Measurements from ENCODE around the gene AGT.

AGT gene

GRCh38 chr1:230713915-230714764 is at the start of gene AGT:
Gene AGT (minus strand): TSS chr1:230714122. CDS start chr1:230710823, 3,299 bp downstream.
- DNase-seq = no peak

- no peak for DNase-seq
These were observed 47.7 kb upstream of the AGT start for GRCh38 chr1:230761443-230762167.

- no peak for DNase-seq
These were observed 46.5 kb upstream of the AGT start for GRCh38 chr1:230760360-230760827.

GRCh38 chr1:230759369-230760065 is 45.6 kb upstream of the AGT start:
- DNase-seq = no peak

DNA sequence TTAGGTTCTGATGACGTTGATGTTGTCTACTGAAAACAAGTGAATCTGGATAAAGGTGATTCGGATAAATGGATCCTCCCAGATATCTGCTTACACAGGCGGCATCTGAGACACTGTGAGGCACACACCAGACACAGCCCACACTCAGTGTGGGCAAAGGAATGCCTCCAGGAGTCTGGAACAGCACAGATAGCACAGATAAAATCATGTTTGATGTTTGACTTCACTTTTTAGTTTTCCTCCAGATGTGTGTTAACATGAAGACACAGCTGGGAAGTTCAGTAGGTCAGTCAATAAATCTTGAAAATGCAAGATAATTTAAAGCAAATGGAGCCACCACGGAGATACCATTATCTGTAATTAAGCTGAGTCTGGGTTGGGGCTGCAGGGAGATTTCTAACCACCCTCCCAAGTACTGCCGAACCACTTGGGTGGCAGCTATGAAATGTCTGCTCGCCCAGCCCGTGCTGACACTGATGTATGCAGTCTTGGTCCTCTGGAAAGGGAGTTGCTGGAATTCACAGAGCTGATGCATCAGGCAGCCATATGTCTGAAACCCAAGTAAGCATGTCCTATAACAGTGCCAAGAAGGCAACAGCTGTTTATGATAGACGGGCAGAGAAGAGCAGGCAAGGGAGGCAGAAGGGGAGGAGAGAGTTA is 44.9 kb upstream of the AGT start:
- DNase-seq = no peak

DNA sequence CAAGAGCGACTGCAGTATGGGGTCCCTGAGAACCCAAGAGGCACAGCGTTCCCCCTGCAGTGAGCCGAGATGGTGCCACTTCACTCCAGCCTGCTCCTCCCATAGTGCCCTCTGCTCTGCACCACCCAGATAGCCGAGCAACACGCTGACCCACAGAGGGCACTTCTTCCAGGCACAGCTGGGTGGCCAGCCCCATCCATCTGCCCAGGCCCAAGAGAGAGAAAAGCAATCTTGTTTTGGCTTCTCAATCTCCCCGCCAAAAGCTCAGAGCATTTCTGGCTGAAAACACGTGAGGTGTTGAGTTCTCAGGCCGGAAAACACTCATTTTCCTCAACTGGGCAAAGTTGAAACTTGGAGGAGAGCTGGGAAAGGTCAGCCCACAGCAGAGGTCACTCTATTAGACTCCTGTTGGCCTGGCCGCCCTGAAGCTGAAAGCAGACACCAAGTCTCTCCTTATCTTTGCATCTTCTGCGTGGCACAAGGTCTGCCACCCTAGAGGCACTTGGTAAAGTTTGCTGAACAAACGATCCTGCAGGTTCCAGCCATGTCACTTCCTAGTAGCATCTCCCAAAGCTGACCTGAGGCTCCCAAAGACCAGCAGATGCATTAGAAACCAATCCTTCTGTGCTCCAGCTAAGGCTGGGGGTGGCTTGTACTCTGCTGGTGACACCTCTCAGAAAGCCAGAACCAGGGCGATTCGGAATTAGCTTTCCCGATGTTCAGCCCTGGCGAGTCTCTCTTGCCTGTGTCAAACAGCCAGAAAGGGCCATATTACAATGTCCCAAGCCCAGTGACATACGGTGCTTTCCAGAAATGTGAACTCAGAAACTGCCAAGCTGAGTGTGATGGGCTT is 44.2 kb upstream of the AGT start:
- DNase-seq = no peak

GRCh38 chr1:230754796-230755195 is 40.9 kb upstream of the AGT start:
- no peak for DNase-seq

DNA sequence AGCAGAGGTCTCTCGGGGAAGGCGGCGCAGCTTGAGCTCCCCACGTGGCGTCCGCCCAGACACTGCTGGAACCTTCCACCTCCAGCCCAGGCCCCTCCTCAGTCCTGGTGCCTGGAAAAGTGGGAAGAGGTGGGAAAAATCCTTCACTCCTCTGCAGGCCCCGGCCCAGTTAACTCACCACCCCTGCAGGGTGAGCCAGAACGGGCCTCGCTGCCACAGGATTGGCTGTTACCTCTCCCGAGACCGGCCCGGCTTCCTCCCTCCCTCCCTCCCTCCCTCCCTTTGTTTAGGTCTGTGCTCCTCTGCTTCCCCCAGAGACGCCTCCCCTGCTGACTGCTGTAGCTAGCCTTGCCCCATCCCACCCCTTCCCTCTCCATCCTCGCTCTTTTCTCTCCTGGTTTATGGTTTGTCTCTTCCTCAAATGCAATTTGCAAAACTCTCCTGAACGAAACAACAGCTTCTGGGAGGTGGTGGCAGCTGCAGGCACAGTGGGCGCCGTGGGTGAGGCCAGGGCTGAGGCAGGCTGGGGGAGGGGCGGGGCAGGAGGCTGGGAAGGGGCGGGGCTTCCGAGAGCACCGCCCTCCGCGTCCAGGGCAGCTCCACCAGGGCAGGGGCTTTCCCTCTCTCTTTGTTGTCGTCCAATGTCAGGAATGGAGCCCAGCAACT is 39.8 kb upstream of the AGT start:
- no peak for DNase-seq

DNA sequence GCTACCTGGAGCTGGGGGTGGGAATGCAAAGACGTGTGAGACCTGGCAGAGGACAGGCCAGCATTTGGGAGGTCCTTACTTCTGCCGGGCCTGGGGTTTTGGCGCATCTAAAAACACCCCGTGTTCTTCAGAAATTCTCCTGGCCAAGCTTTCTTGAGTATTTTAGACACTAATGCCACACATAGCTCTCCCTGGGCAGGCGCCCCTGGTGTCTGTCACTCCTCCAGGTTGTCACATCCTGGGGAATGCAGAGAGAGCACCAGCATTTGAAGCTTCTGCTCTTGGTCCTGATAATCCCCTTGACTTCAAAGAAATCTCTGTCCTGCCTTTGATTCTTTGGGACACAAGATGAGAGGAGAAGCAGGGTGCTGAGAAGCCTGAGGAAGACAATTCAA is 39.3 kb upstream of the AGT start:
- DNase-seq = no peak

DNA sequence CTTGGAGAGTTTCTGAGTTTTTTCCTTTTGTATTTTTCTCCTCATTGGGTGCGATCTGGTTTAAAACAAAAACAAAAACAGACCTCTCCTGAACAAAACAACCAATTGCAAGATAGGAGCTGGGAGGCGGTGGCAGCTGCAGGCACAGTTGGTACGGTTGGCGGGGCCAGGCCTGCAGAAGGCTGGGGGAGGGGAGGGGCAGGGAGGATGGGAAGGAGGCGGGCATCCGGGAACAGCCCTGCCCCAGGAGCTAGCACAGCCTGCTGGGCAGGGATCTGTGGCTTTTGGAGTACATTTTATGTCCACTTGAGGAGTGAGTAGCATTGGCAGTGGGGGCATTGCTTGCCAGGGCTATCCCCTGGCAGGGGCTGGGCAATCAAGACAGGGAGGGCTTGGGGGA is 38.5 kb upstream of the AGT start:
- DNase-seq = no peak

DNA sequence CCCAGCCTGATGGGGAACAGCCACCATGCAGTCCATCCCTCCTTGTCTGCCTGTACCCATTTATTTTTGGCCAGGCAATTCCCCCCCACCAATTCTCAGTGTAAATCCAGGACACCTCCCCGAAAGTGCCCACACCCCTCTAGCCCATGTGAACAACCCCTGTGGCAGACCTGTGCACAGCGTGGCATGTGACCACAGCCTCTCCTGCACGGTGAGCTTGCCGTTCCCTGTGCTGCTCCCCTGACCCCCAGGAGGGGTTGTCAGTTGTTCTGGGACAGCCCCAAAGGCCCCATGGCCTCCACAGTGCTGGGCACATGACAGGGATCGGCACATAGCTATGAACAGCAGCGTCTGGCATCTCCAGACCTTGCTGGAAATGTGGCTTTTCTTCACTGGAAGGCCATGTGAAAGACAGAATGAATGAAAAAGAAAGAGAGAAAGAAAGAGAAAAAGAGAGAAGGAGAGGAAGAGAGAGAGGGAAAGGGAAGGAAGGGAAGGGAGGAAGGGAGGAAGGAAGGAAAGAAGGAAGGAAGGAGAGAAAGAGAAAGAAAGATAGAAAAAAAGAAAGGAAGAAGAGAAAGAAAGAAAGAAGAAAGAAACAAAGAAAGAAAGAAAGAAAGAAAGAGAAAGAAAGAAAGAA is 37.2 kb upstream of the AGT start:
- no peak for DNase-seq

GRCh38 chr1:230750576-230750975 is 36.7 kb upstream of the AGT start:
- no peak for DNase-seq

GRCh38 chr1:230749635-230750034 is 35.7 kb upstream of the AGT start:
- no peak for DNase-seq

DNA sequence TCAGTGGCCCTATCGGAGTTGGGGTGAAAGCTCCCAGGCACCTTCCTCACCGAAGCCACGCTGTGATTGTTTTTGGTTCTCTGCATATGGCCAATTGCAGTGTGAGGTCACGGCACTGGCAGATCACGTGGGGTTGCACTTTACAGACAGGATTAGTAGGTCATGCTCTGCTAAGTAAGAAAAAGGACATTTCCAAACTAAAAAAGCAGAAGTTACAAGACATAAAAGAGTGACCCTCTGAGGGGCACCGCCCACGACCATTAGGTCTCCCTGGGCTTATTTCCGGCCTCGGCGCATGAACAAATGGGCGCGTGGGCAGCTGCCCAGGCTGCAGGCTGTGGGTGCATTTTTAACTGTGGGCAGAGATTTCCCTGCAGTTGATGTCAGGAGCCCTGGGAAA is 35.2 kb upstream of the AGT start:
- peak; percentile 82 for DNase-seq

- DNase-seq = no peak
These were observed 34.2 kb upstream of the AGT start for GRCh38 chr1:230747890-230748800.

GRCh38 chr1:230747127-230747730 is 33.3 kb upstream of the AGT start, which contains the start of gene CAPN9:
Gene CAPN9 (plus strand): TSS chr1:230747388. CDS start chr1:230747497, 109 bp downstream.
- DNase-seq = no peak

GRCh38 chr1:230746617-230747016 is 32.7 kb upstream of the AGT start:
- DNase-seq = no peak

DNA sequence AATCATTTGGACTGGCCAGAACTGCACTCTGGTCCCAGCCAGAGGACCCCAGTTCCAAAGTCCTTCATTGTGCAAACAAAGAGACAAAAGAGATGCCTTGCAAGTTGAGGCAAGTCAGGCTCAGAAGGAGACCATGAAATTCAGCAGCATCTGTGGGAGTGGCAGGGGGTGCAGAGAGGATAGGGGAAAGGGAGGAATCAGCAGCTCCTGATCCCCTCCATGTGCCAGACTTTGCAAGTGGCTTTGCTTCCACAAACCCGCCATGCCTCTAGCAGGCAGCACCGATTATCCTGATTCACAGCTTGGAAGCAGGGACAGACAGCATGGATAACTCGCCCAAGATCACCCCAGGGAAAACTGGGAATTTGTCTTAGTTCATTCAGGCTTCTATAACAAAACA is 31.1 kb upstream of the AGT start:
- no peak for DNase-seq

DNA sequence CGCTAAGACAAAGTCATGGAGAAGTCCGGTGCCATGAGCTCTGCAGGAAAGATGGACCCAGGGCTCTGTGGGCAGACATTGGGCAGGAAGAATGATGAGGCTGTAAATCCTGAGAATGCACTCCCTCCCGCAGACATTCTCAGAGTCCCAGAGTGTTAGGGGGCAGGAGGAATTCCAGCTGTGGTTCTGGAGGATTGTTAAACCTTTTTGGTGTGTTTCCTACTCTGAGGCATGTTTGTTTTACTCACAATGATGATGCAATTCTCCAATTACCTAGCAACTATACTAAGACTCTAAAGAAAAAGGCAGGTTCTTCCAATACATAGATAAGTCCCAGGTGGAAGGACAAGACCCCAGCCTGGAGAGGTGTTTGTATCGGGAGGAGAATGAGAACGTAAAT is 30.5 kb upstream of the AGT start:
- no peak for DNase-seq
